Ishikawa (cell line): ENCODE measurements around the gene ST6GALNAC2.

Experiments
- CEBPB ChIP-seq: IDR thresholded peaks from 2 replicates; pipeline ENCODE4 v1.6.1; 2012
- CREB1 ChIP-seq: IDR thresholded peaks from 2 replicates; pipeline ENCODE4 v1.6.1; 2012; ENCODE audit warnings: low read depth
- EGR1 ChIP-seq: IDR thresholded peaks from 2 replicates; pipeline ENCODE4 v1.6.1; 2012
- EP300 ChIP-seq: IDR thresholded peaks from 2 replicates; pipeline ENCODE4 v1.6.1; 2012; ENCODE audit warnings: borderline replicate concordance
- FOXM1 ChIP-seq: IDR thresholded peaks from 2 replicates; pipeline ENCODE4 v1.6.1; 2012; ENCODE audit warnings: low read depth, borderline replicate concordance
- NFIC ChIP-seq: IDR thresholded peaks from 2 replicates; pipeline ENCODE4 v1.6.1; 2012
- RAD21 ChIP-seq: IDR thresholded peaks from 2 replicates; pipeline ENCODE4 v1.6.1; 2012; ENCODE audit warnings: low read depth
- TAF1 ChIP-seq: IDR thresholded peaks from 2 replicates; pipeline ENCODE4 v1.6.1; 2012; ENCODE audit warnings: low read depth, mild to moderate bottlenecking
- TCF12 ChIP-seq: IDR thresholded peaks from 2 replicates; pipeline ENCODE4 v1.6.1; 2012; ENCODE audit warnings: low read depth
- TEAD4 ChIP-seq: IDR thresholded peaks from 2 replicates; pipeline ENCODE4 v1.6.1; 2012
- YY1 ChIP-seq: IDR thresholded peaks from 2 replicates; pipeline ENCODE4 v1.6.1; 2012; ENCODE audit warnings: low read depth
- ZBTB7A ChIP-seq: IDR thresholded peaks from 2 replicates; pipeline ENCODE4 v1.6.1; 2012; ENCODE audit warnings: low read depth
- TF ChIP-seq, protein P1 (sequence below): IDR thresholded peaks from 2 replicates; pipeline ENCODE4 v1.6.1; 2012
- TF ChIP-seq, protein P2 (sequence below): IDR thresholded peaks from 2 replicates; pipeline ENCODE4 v1.6.1; 2012
- TF ChIP-seq, protein P3 (sequence below): IDR thresholded peaks from 2 replicates; pipeline ENCODE4 v1.6.1; 2012; ENCODE audit warnings: low read depth, mild to moderate bottlenecking

Gene ST6GALNAC2

DNA sequence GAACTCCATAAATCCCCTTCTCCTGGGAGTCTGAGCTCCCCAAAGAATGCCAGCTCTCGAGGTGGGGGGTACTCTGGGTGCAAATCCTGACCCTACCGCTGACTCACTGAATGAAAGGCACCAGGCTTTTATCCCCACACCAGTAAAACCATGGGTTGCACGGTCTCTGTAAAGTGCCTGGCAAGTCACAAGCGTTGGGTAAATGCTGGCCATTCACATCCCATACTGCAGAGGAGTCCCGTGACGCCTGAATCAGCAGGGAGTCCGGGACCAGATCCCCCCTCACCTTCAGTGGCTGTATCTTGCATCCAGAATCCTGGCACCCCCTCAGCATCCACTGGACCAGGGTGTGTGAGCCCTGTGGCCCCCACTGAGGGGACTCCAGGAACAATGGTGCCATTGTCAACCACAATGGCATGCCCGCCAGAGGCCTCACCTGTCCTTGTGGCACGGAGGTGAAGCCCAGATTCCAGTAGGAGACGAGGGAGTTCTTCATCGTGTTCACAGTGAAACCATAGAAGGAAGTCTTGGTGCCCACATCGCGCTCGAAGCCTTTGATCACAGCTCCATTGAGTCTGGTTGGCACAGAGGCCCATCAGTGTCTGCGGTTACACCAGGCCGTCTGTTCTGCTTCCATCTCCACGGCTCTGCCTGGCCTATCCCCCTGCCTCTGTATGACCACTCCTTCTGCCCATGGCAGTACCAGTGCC lies 13.3 kb downstream of the ST6GALNAC2 start:
- TF ChIP-seq, protein P1, sequence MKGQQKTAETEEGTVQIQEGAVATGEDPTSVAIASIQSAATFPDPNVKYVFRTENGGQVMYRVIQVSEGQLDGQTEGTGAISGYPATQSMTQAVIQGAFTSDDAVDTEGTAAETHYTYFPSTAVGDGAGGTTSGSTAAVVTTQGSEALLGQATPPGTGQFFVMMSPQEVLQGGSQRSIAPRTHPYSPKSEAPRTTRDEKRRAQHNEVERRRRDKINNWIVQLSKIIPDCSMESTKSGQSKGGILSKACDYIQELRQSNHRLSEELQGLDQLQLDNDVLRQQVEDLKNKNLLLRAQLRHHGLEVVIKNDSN = no peak
- no peak for TF ChIP-seq CREB1
- TF ChIP-seq ZBTB7A = no peak
- TF ChIP-seq EP300 = no peak
- TF ChIP-seq, protein P2, sequence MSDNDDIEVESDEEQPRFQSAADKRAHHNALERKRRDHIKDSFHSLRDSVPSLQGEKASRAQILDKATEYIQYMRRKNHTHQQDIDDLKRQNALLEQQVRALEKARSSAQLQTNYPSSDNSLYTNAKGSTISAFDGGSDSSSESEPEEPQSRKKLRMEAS = no peak
- no peak for TF ChIP-seq TAF1
- no peak for TF ChIP-seq CEBPB
- TF ChIP-seq YY1 = no peak

DNA sequence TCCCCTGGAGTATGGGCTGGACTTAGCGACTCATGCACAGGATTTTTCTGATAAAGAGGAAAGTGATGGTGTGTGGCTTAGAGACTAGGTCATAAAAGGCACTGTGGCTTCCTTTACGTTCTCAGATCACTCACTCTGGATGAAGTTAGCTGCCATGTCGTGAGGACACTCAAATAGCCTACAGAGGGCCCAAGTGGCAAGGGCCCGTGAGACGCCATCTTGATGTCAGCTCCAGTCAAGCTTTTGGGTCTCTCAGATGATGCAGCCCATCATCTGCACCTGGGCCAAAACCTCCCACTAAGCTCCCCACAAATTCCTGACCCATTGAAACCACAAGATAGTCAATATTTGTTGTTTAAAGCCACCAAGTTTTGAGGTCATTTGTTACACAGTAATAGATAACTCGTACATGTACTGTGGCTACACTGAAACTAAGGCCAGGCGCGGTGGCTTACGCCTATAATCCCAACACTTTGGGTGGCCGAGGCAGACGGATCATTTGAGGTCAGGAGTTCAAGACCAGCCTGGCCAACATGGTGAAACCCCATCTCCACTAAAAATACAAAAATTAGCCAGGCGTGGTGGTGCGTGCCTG lies 14.7 kb downstream of the ST6GALNAC2 start:
- TF ChIP-seq, protein P3, sequence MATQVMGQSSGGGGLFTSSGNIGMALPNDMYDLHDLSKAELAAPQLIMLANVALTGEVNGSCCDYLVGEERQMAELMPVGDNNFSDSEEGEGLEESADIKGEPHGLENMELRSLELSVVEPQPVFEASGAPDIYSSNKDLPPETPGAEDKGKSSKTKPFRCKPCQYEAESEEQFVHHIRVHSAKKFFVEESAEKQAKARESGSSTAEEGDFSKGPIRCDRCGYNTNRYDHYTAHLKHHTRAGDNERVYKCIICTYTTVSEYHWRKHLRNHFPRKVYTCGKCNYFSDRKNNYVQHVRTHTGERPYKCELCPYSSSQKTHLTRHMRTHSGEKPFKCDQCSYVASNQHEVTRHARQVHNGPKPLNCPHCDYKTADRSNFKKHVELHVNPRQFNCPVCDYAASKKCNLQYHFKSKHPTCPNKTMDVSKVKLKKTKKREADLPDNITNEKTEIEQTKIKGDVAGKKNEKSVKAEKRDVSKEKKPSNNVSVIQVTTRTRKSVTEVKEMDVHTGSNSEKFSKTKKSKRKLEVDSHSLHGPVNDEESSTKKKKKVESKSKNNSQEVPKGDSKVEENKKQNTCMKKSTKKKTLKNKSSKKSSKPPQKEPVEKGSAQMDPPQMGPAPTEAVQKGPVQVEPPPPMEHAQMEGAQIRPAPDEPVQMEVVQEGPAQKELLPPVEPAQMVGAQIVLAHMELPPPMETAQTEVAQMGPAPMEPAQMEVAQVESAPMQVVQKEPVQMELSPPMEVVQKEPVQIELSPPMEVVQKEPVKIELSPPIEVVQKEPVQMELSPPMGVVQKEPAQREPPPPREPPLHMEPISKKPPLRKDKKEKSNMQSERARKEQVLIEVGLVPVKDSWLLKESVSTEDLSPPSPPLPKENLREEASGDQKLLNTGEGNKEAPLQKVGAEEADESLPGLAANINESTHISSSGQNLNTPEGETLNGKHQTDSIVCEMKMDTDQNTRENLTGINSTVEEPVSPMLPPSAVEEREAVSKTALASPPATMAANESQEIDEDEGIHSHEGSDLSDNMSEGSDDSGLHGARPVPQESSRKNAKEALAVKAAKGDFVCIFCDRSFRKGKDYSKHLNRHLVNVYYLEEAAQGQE = no peak
- TF ChIP-seq TEAD4 = no peak
- TF ChIP-seq TAF1 = no peak
- TF ChIP-seq CEBPB = no peak
- no peak for TF ChIP-seq CREB1
- no peak for TF ChIP-seq YY1
- TF ChIP-seq, protein P1 = no peak

DNA sequence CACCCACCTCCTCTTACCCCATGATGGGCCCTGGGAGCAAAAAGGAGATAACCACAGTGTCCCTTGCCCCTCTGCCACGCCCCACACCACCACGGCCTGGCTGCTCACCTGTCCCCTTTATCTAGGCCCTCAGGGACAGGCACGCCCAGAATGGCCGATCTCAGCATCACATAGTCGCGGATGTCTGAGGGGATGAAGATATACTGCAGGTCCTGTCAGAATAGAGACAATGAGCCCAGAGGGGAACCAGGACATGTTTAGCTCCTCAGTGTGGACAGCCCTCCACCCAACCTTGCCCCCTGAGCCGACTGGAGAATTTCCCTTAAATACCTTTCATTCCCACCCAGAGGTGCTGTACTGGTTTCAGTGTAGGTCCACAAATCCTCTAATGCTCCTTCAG lies 15.2 kb downstream of the ST6GALNAC2 start:
- TF ChIP-seq, protein P3 = no peak
- TF ChIP-seq EGR1 (no peak), CEBPB (no peak), RAD21 (no peak), CREB1 (no peak), NFIC (no peak), TAF1 (no peak), YY1 (no peak), FOXM1 (no peak), TEAD4 (no peak), EP300 (no peak), ZBTB7A (no peak), TCF12 (no peak)
- TF ChIP-seq, protein P2 = no peak
- TF ChIP-seq, protein P1 = no peak

DNA sequence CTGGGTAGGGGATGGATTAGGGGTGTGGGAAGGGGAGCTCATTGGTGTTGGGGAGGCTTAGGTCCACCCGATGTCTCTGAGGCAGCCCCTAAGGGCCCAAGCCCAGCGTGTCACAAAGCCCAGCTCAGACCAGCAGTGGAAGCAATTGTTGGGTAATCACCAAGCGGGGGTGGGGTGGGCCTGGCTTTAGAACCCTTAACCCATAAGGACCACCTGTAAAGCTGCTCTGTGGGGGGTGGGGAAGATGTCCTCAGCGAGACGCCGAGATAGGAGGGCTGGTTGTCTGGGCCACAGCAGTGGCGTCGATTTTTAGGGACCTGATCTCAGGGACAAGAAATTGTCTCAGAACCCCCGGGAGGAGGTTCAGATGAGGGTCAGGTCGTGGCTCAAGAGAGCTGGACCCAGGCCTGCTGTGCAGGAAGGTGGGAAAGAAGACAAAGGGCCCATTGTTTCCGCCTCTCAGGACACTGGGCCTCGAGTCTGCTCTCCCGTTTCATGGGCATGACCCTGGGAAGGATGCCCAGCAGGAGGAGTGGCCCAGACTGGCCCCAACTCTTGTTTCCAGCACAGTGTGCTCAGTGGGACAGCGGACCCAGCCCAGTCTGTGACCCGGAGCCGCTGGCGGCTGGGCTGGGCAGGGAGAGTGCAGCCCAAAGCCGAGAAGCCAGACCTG lies 15.9 kb downstream of the ST6GALNAC2 start:
- peak; percentile 66 for TF ChIP-seq CEBPB
- TF ChIP-seq, protein P1 = 0 out of 2 replicates have a peak, but pooled peaks have one; percentile 33
- TF ChIP-seq FOXM1 = peak; percentile 32; the same call in 1 of the 2 replicates
- TF ChIP-seq, protein P3 = no peak
- no peak for TF ChIP-seq EGR1
- no peak for TF ChIP-seq CREB1
- TF ChIP-seq, protein P2 = peak; percentile 87
- peak; percentile 76 for TF ChIP-seq EP300
- no peak for TF ChIP-seq YY1
- TF ChIP-seq NFIC = peak; percentile 76
- peak; percentile 89 for TF ChIP-seq TCF12
- no peak for TF ChIP-seq TAF1
- TF ChIP-seq RAD21 = peak; percentile 24; the same call in 1 of the 2 replicates
- peak; percentile 18; the same call in 1 of the 2 replicates for TF ChIP-seq TEAD4
- 0 out of 2 replicates have a peak, but pooled peaks have one; percentile 63 for TF ChIP-seq ZBTB7A
